Neural cell (in vitro differentiated cells): ENCODE data around the gene SHISAL2B. TPM values are rescaled to one million over a fixed set of nuclear protein-coding genes. Genes with fewer than 3 reads are reported as not detected.

Source experiments
- H2AFZ ChIP-seq: fragments of 200-600, 300-800 bp; sonication (generic), shearing (Covaris generic); 2 replicates; pipeline ENCODE4 v1.6.0; 2014; ENCODE audit warnings: low read depth, mild to moderate bottlenecking, antibody characterized with exemption, low read length, moderate library complexity
- H3F3A ChIP-seq: fragments of 200-600 bp; shearing (Covaris generic); 2 replicates; pipeline ENCODE4 v1.6.1; 2016; ENCODE audit warnings: mild to moderate bottlenecking, moderate library complexity, mixed read lengths, antibody characterized with exemption, low read length; ENCODE audit not compliant: insufficient read depth, poor library complexity, severe bottlenecking
- H3K27ac ChIP-seq: fragments of 200-600, 300-800 bp; sonication (generic), shearing (Covaris generic); 2 replicates; pipeline ENCODE4 v1.5.1; 2014; ENCODE audit warnings: mild to moderate bottlenecking, low read length, moderate library complexity
- H3K27me3 ChIP-seq: fragments of 300-800, 200-600 bp; sonication (generic), shearing (Covaris generic); 2 replicates; pipeline ENCODE4 v1.6.0; 2014; ENCODE audit warnings: mild to moderate bottlenecking, low read depth, low read length, moderate library complexity; ENCODE audit not compliant: insufficient read depth
- H3K36me3 ChIP-seq: fragments of 300-800, 200-600 bp; sonication (generic), shearing (Covaris generic); 2 replicates; pipeline ENCODE4 v1.5.1; 2014; ENCODE audit warnings: mild to moderate bottlenecking, antibody characterized with exemption, low read length, moderate library complexity; ENCODE audit not compliant: insufficient read depth
- H3K4me2 ChIP-seq: fragments of 300-800, 200-600 bp; sonication (generic), shearing (Covaris generic); 2 replicates; pipeline ENCODE4 v1.6.0; 2014; ENCODE audit warnings: mild to moderate bottlenecking, low read length
- H3K4me3 ChIP-seq: fragments of 300-800, 200-600 bp; sonication (generic), shearing (Covaris generic); 2 replicates; pipeline ENCODE4 v1.5.1; 2014; ENCODE audit warnings: mild to moderate bottlenecking, low read length, moderate library complexity
- H3K79me2 ChIP-seq: fragments of 200-600 bp; shearing (Covaris generic); replicated peaks from 2 replicates; pipeline ENCODE4 v1.6.0; 2014; ENCODE audit warnings: mild to moderate bottlenecking, low read length, moderate library complexity; ENCODE audit not compliant: insufficient read depth
- H3K9ac ChIP-seq: fragments of 300-800, 200-600 bp; sonication (generic), shearing (Covaris generic); 2 replicates; pipeline ENCODE4 v1.6.1; 2016; ENCODE audit warnings: mild to moderate bottlenecking, low read length, mixed read lengths
- H3K9me2 ChIP-seq: fragments of 200-600 bp; shearing (Covaris generic); 2 replicates; pipeline ENCODE4 v1.6.1; 2016; ENCODE audit warnings: mild to moderate bottlenecking, low read length, mixed read lengths; ENCODE audit not compliant: insufficient read depth
- H3K9me3 ChIP-seq: fragments of 200-600, 300-800 bp; sonication (generic), shearing (Covaris generic); 2 replicates; pipeline ENCODE4 v1.6.1; 2016; ENCODE audit warnings: mild to moderate bottlenecking, mixed run types, low read length, moderate library complexity, mixed read lengths
- H4K20me1 ChIP-seq: fragments of 200-600 bp; shearing (Covaris generic); 2 replicates; pipeline ENCODE4 v1.6.1; 2016; ENCODE audit warnings: mild to moderate bottlenecking, mixed run types; ENCODE audit not compliant: insufficient read depth
- EP300 ChIP-seq: fragments of 450-650 bp; conservative IDR thresholded peaks from 2 replicates; pipeline ENCODE4 v1.6.1; 2014; ENCODE audit warnings: antibody characterized with exemption, mild to moderate bottlenecking, moderate library complexity; ENCODE audit not compliant: poor library complexity, severe bottlenecking
- EZH2 ChIP-seq: fragments of 200-600, 300-800 bp; shearing (Covaris generic), sonication (generic); IDR thresholded peaks from 2 replicates; pipeline ENCODE4 v1.6.1; 2014; ENCODE audit warnings: antibody characterized with exemption, low read length, borderline replicate concordance, mild to moderate bottlenecking; ENCODE audit not compliant: insufficient read depth, poor library complexity, severe bottlenecking
- MXI1 ChIP-seq: fragments of 450-650 bp; conservative IDR thresholded peaks from 2 replicates; pipeline ENCODE4 v1.6.1; 2014; ENCODE audit warnings: antibody characterized with exemption, mild to moderate bottlenecking; ENCODE audit not compliant: poor library complexity, severe bottlenecking
- POLR2AphosphoS5 ChIP-seq: IDR thresholded peaks from 2 replicates; pipeline ENCODE4 v1.6.1; 2012
- RAD21 ChIP-seq: fragments of 450-650 bp; conservative IDR thresholded peaks from 2 replicates; pipeline ENCODE4 v1.6.1; 2014; ENCODE audit warnings: antibody characterized with exemption, mild to moderate bottlenecking, moderate library complexity
- SMC3 ChIP-seq: fragments of 450-650 bp; conservative IDR thresholded peaks from 2 replicates; pipeline ENCODE4 v1.6.1; 2014; ENCODE audit warnings: antibody characterized with exemption, mild to moderate bottlenecking, moderate library complexity; ENCODE audit not compliant: poor library complexity
- TAF1 ChIP-seq: IDR thresholded peaks from 2 replicates; pipeline ENCODE4 v1.6.1; 2012; ENCODE audit warnings: low read depth
- polyA plus RNA-seq: library from polyadenylated mRNA; depleted of rRNA; stranded (reverse); fragments of >200 nt; gene quantifications from 2 replicates; pipeline ENCODE4 v1.2.3, GENCODE V29; 2014
- TF ChIP-seq, protein P1 (sequence below): fragments of 450-650 bp; IDR thresholded peaks from 2 replicates; pipeline ENCODE4 v1.5.1; 2014; ENCODE audit warnings: antibody characterized with exemption, mild to moderate bottlenecking, moderate library complexity; ENCODE audit not compliant: poor library complexity, severe bottlenecking
- TF ChIP-seq, protein P2 (sequence below): IDR thresholded peaks from 2 replicates; pipeline ENCODE4 v1.6.1; 2012; ENCODE audit warnings: borderline replicate concordance

Gene SHISAL2B
- polyA plus RNA-seq, 1 donor from 2014 or later, result not detected

DNA sequence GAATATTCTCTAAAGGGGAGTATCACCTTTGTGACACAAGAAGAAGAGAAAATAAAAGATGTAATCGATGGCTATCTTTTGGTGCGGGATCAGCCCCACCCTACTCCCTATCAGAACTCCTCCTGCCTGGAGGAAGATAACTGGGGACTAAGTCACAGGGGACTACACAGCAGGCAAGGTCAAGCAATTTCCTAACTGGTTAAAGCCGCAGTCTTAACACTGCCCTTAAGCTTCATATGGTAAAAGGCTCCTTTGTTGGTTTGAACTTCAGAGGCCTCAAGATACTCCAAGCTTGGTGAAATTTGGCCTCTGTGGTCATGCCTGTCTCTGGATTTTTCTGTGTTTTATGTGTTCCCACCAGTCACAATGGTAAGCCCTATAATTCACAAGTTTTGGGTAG lies 1.3 kb upstream of the SHISAL2B start:
- no peak for TF ChIP-seq SMC3
- Histone ChIP-seq H3K4me2 (no peak overlapping the region), H3K4me3 (no peak overlapping the region), H3K9me2 (no peaks in the 10 kb centered on the region), H3K27ac (no peak overlapping the region), H2AFZ (no peak overlapping the region), H3K79me2 (no peaks in the 10 kb centered on the region), H3K36me3 (no peaks in the 10 kb centered on the region), H3K27me3 (peaks cover 30% of the 10 kb centered on the region), H4K20me1 (no peaks in the 10 kb centered on the region), H3K9me3 (no peaks in the 10 kb centered on the region), H3F3A (no peaks in the 10 kb centered on the region), H3K9ac (no peak overlapping the region)

DNA sequence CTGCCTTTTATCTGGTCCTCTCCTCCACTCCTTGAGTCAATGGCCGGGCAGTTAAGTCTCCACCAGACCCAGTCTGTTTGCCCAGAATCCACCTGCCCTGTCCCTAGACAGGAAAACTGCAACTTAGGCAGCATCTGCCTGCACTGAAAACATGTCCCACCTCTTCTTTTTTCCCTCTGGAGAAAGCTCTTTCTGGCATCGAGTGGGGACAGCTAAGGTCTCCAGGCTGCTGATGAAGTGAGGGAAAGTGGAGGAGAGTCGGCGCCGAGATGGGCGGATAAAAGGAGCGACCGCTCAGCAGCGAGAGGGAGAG lies 243 bp upstream of the SHISAL2B start:
- Histone ChIP-seq H3K9ac (peak overlapping the region; percentile 47), H3K9me3 (no peaks in the 10 kb centered on the region), H3K27ac (no peak overlapping the region), H3K9me2 (no peaks in the 10 kb centered on the region), H4K20me1 (no peaks in the 10 kb centered on the region), H3F3A (no peaks in the 10 kb centered on the region), H3K27me3 (peaks cover 30% of the 10 kb centered on the region), H2AFZ (peak overlapping the region; percentile 34), H3K4me3 (peak overlapping the region; percentile 80), H3K36me3 (no peaks in the 10 kb centered on the region), H3K4me2 (peak overlapping the region; percentile 67), H3K79me2 (no peaks in the 10 kb centered on the region)
- no peak for TF ChIP-seq EZH2
- TF ChIP-seq RAD21, result no peak
- TF ChIP-seq, protein P1, sequence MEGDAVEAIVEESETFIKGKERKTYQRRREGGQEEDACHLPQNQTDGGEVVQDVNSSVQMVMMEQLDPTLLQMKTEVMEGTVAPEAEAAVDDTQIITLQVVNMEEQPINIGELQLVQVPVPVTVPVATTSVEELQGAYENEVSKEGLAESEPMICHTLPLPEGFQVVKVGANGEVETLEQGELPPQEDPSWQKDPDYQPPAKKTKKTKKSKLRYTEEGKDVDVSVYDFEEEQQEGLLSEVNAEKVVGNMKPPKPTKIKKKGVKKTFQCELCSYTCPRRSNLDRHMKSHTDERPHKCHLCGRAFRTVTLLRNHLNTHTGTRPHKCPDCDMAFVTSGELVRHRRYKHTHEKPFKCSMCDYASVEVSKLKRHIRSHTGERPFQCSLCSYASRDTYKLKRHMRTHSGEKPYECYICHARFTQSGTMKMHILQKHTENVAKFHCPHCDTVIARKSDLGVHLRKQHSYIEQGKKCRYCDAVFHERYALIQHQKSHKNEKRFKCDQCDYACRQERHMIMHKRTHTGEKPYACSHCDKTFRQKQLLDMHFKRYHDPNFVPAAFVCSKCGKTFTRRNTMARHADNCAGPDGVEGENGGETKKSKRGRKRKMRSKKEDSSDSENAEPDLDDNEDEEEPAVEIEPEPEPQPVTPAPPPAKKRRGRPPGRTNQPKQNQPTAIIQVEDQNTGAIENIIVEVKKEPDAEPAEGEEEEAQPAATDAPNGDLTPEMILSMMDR, result no peak
- TF ChIP-seq, protein P2, sequence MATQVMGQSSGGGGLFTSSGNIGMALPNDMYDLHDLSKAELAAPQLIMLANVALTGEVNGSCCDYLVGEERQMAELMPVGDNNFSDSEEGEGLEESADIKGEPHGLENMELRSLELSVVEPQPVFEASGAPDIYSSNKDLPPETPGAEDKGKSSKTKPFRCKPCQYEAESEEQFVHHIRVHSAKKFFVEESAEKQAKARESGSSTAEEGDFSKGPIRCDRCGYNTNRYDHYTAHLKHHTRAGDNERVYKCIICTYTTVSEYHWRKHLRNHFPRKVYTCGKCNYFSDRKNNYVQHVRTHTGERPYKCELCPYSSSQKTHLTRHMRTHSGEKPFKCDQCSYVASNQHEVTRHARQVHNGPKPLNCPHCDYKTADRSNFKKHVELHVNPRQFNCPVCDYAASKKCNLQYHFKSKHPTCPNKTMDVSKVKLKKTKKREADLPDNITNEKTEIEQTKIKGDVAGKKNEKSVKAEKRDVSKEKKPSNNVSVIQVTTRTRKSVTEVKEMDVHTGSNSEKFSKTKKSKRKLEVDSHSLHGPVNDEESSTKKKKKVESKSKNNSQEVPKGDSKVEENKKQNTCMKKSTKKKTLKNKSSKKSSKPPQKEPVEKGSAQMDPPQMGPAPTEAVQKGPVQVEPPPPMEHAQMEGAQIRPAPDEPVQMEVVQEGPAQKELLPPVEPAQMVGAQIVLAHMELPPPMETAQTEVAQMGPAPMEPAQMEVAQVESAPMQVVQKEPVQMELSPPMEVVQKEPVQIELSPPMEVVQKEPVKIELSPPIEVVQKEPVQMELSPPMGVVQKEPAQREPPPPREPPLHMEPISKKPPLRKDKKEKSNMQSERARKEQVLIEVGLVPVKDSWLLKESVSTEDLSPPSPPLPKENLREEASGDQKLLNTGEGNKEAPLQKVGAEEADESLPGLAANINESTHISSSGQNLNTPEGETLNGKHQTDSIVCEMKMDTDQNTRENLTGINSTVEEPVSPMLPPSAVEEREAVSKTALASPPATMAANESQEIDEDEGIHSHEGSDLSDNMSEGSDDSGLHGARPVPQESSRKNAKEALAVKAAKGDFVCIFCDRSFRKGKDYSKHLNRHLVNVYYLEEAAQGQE, result no peak
- TF ChIP-seq POLR2AphosphoS5, result no peak
- no peak for TF ChIP-seq MXI1
- no peak for TF ChIP-seq EP300
- no peak for TF ChIP-seq TAF1
- no peak for TF ChIP-seq SMC3

DNA sequence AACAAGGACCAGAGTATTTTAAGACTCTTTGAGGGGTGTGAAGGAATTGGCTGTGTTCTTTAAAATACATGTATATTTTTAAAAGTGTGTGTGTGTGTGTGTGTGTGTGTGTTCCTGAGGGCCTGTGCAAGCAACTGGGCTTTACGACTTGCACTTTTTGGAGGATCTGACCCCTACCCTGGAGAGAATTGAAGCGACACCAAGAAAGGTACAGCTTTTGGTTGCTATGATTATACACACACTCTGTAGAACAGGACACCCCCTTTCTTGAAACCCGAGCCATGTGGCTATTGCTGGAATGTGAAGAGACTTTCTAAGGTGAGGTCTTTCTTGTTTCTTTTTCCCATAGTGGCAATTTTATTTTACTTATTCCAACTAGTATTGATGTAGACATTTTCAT lies 988 bp downstream of the SHISAL2B start:
- Histone ChIP-seq H3K36me3 (no peaks in the 10 kb centered on the region), H4K20me1 (no peaks in the 10 kb centered on the region), H3K27ac (no peak overlapping the region), H3K9ac (no peak overlapping the region), H3K79me2 (no peaks in the 10 kb centered on the region), H3K4me2 (peak overlapping the region; percentile 67), H3K9me2 (no peaks in the 10 kb centered on the region), H3K27me3 (peaks cover 30% of the 10 kb centered on the region), H2AFZ (no peak overlapping the region), H3K9me3 (no peaks in the 10 kb centered on the region), H3F3A (no peaks in the 10 kb centered on the region), H3K4me3 (peak overlapping the region; percentile 80)
- TF ChIP-seq TAF1 (no peak), EP300 (no peak), SMC3 (no peak), RAD21 (no peak), MXI1 (no peak), EZH2 (no peak), POLR2AphosphoS5 (no peak)
- TF ChIP-seq, protein P2, result no peak
- TF ChIP-seq, protein P1, result no peak
